ENCODE measurements around the gene ECSIT. TPM values are rescaled to one million over a fixed set of nuclear protein-coding genes. Genes with fewer than 3 reads are reported as not detected.

Gene ECSIT
- total and polyA plus RNA-seq, 2 donors (not counting 1 experiment from before 2014, with no cell fraction given) = 45.6 to 63.1 TPM

- ChIA-PET CTCF (no interaction called here), POLR2A (no interaction called here)
- Histone ChIP-seq H3K4me2 (replicated peaks; ENCODE audit: low read depth, low read length, poor library complexity, severe bottlenecking) (no peak overlapping the region), H4K20me1 (ENCODE audit: control insufficient read depth, insufficient read depth, low read length, poor library complexity, severe bottlenecking) (no peaks in the 10 kb centered on the region), H3K27ac (ENCODE audit: low read length in 2 of 2) (no peak overlapping the region), H3K9ac (ENCODE audit: low read length) (no peak overlapping the region), H2AFZ (ENCODE audit: insufficient read depth, low read depth, low read length, poor library complexity, severe bottlenecking) (no peak overlapping the region), H3K9me3 (ENCODE audit: control extremely low read depth in 1 of 3, control insufficient read depth in 2 of 3, insufficient read depth in 1 of 3, low read length in 2 of 3) (no peaks in the 10 kb centered on the region), H3K36me3 (replicated peaks in 1 of 2; ENCODE audit: control extremely low read depth in 1 of 2, control insufficient read depth in 1 of 2, extremely low read depth in 1 of 2, insufficient read depth in 2 of 2, low read length in 1 of 2) (peaks cover 0 to 24% of the 10 kb centered on the region in 2 experiments), H3K4me3 (ENCODE audit: control extremely low read depth in 1 of 5, extremely low read depth in 1 of 5, insufficient read depth in 1 of 5, low read depth in 2 of 5, low read length in 4 of 5) (no peak overlapping the region), H3K4me1 (ENCODE audit: control insufficient read depth in 2 of 2, insufficient read depth in 2 of 2, low read length in 2 of 2) (no peaks in the 10 kb centered on the region), H3K27me3 (replicated peaks in 1 of 4; ENCODE audit: control extremely low read depth in 1 of 4, control insufficient read depth in 3 of 4, insufficient read depth in 4 of 4, low read length in 3 of 4) (no peaks in the 10 kb centered on the region), H3K79me2 (ENCODE audit: control insufficient read depth, insufficient read depth, low read length) (no peaks in the 10 kb centered on the region)
- TF ChIP-seq EZH2 (IDR thresholded peaks at IDR 0.05; ENCODE audit: borderline replicate concordance, insufficient read depth, low read depth, low read length, poor library complexity, severe bottlenecking) (no peak), CTCF (IDR thresholded peaks at IDR 0.05) (no peak)
- 98% methylated on average over 10 of the region's 10 CpGs for WGBS (ENCODE audit: insufficient coverage)
- no peaks in the 10 kb centered on the region for H3K9me3 Mint-ChIP-seq (ENCODE audit: insufficient read depth)
- H3K27me3 Mint-ChIP-seq = no peaks in the 10 kb centered on the region
- H3K4me3 Mint-ChIP-seq = no peak overlapping the region
- intact Hi-C loops (cut with micrococcal nuclease) = no loop called here
- no peak for ATAC-seq (ENCODE audit: low read depth)
- no peak for DNase-seq
- no peaks in the 10 kb centered on the region for H3K4me1 Mint-ChIP-seq
- H3K27ac Mint-ChIP-seq = no peak overlapping the region
Measured at GRCh38 chr19:11495481-11495880, 33.5 kb downstream of the ECSIT start.

GRCh38 chr19:11494634-11495285, 34.2 kb downstream of the ECSIT start:
- peaks cover 0 to 24% of the 10 kb centered on the region in 2 experiments for H3K36me3 ChIP-seq (replicated peaks in 1 of 2; ENCODE audit: control extremely low read depth in 1 of 2, control insufficient read depth in 1 of 2, extremely low read depth in 1 of 2, insufficient read depth in 2 of 2, low read length in 1 of 2)
- H3K79me2 ChIP-seq (ENCODE audit: control insufficient read depth, insufficient read depth, low read length) = no peaks in the 10 kb centered on the region
- no peak for ATAC-seq (ENCODE audit: low read depth)
- H3K4me1 Mint-ChIP-seq = no peaks in the 10 kb centered on the region
- no peak overlapping the region for H3K27ac Mint-ChIP-seq
- H3K4me3 ChIP-seq (ENCODE audit: control extremely low read depth in 1 of 5, extremely low read depth in 1 of 5, insufficient read depth in 1 of 5, low read depth in 2 of 5, low read length in 4 of 5) = no peak overlapping the region
- no peaks in the 10 kb centered on the region for H4K20me1 ChIP-seq (ENCODE audit: control insufficient read depth, insufficient read depth, low read length, poor library complexity, severe bottlenecking)
- no peak overlapping the region for H3K4me3 Mint-ChIP-seq
- no peak overlapping the region for H3K9ac ChIP-seq (ENCODE audit: low read length)
- no peaks in the 10 kb centered on the region for H3K27me3 ChIP-seq (replicated peaks in 1 of 4; ENCODE audit: control extremely low read depth in 1 of 4, control insufficient read depth in 3 of 4, insufficient read depth in 4 of 4, low read length in 3 of 4)
- no peak for DNase-seq
- ChIA-PET POLR2A (no interaction called here), CTCF (no interaction called here)
- no peak overlapping the region for H2AFZ ChIP-seq (ENCODE audit: insufficient read depth, low read depth, low read length, poor library complexity, severe bottlenecking)
- WGBS (ENCODE audit: insufficient coverage) = 97% methylated on average over 16 of the region's 27 CpGs
- H3K4me2 ChIP-seq (replicated peaks; ENCODE audit: low read depth, low read length, poor library complexity, severe bottlenecking) = no peak overlapping the region
- no peaks in the 10 kb centered on the region for H3K9me3 Mint-ChIP-seq (ENCODE audit: insufficient read depth)
- no peak overlapping the region for H3K27ac ChIP-seq (ENCODE audit: low read length in 2 of 2)
- H3K9me3 ChIP-seq (ENCODE audit: control extremely low read depth in 1 of 3, control insufficient read depth in 2 of 3, insufficient read depth in 1 of 3, low read length in 2 of 3) = no peaks in the 10 kb centered on the region
- no peaks in the 10 kb centered on the region for H3K27me3 Mint-ChIP-seq
- no peak for TF ChIP-seq EZH2 (IDR thresholded peaks at IDR 0.05; ENCODE audit: borderline replicate concordance, insufficient read depth, low read depth, low read length, poor library complexity, severe bottlenecking)
- no peak for TF ChIP-seq CTCF (IDR thresholded peaks at IDR 0.05)
- intact Hi-C loops (cut with micrococcal nuclease) = no loop called here
- H3K4me1 ChIP-seq (ENCODE audit: control insufficient read depth in 2 of 2, insufficient read depth in 2 of 2, low read length in 2 of 2) = no peaks in the 10 kb centered on the region

All from B cell (primary cell).